Measurements from ENCODE around the gene ACSS1.

The ACSS1 gene

DNA sequence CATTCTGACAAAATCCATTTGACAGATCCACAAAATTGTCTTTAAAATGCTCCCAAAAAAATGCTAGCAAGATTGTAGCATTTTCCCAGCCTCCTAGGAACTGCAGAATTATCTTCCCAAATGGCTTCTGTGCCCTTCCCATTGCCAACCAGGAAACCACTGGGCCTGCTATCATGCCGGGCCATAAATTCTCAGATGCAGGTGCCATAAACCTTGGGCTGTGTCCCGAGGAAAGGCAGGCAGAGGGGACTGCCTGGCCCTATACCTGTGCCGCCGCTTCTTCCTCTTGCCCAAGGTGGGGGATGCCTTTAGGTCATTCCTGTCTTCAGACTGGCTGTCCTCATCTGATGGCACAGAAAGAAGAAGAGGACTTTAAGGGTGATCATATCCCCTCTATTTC lies 21.2 kb upstream of the ACSS1 start:
- peaks cover 39 to 78% (median 50%) of the 10 kb centered on the region in 5 donors for H3K27me3 ChIP-seq (ENCODE audit: control insufficient read depth in 5 of 5, insufficient read depth in 4 of 5, low read length in 5 of 5)
- no peaks in the 10 kb centered on the region for H3K9me3 ChIP-seq (ENCODE audit: control insufficient read depth in 5 of 5, low read length in 5 of 5)
- H3K9ac ChIP-seq (ENCODE audit: low read length in 5 of 5) = no peak overlapping the region
- H3K4me3 ChIP-seq (ENCODE audit: low read depth in 1 of 5, low read length in 5 of 5) = no peak overlapping the region
- H3K27ac ChIP-seq (ENCODE audit: low read depth, low read length) = no peak overlapping the region
- no peaks in the 10 kb centered on the region for H3K36me3 ChIP-seq (ENCODE audit: control insufficient read depth in 5 of 5, insufficient read depth in 5 of 5, low read length in 5 of 5)
- H3K4me1 ChIP-seq (ENCODE audit: control insufficient read depth in 5 of 5, insufficient read depth in 5 of 5, low read length in 5 of 5) = peaks cover 0 to 24% (median 10%) of the 10 kb centered on the region in 5 donors

DNA sequence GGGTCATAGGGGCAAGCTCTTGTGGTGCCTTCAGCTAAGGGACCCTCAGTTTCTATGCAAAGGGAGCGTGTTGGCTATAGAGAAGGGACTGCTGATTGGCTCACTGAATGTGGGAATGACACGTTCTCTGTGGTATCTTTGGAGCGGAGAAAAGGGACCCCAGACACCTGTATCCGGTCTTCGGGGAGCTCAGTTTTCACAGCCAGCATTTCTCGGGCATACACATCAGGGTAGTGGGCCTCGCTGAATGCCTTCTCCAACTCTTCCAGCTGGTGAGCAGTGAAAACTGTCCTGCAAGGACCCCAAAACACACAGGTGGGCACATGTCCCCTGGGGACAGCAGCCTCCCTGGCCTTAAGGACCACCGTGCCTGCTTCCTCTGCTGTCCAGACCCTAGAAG lies 20.7 kb upstream of the ACSS1 start:
- Histone ChIP-seq H3K9me3 (ENCODE audit: control insufficient read depth in 5 of 5, low read length in 5 of 5) (no peaks in the 10 kb centered on the region), H3K4me3 (ENCODE audit: low read depth in 1 of 5, low read length in 5 of 5) (no peak overlapping the region), H3K9ac (ENCODE audit: low read length in 5 of 5) (no peak overlapping the region), H3K27me3 (ENCODE audit: control insufficient read depth in 5 of 5, insufficient read depth in 4 of 5, low read length in 5 of 5) (peaks cover 35 to 78% (median 46%) of the 10 kb centered on the region in 5 donors), H3K36me3 (ENCODE audit: control insufficient read depth in 5 of 5, insufficient read depth in 5 of 5, low read length in 5 of 5) (no peaks in the 10 kb centered on the region), H3K27ac (ENCODE audit: low read depth, low read length) (no peak overlapping the region), H3K4me1 (ENCODE audit: control insufficient read depth in 5 of 5, insufficient read depth in 5 of 5, low read length in 5 of 5) (peaks cover 0 to 19% (median 10%) of the 10 kb centered on the region in 5 donors)

DNA sequence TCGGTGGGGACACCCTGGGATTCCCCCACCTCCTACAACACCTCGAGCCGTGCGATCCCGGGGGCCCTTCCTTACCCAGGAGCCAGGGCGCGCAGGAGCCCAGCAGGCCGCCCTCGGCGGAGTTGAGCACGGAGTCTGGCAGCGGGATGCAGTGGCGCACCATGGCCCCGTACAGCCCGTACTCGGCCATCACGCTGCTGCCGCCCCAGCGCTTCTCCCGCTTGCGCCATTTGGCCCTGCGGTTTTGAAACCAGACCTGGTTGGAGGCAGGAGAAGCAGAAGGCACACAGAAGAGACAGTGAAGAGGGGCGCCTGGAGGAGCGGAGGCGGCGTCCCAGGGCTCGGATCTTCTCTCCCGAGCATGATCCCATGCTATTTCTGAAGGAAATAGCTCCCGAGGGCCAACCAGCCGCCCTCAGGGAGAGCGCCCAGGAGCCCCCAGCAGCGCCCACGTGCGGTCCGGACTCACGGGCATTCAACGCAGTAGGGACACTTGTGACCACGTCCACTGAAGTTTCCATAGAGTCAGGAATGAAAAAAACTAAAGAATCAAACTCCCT lies 19.8 kb upstream of the ACSS1 start:
- Histone ChIP-seq H3K9ac (ENCODE audit: low read length in 5 of 5) (no peak overlapping the region), H3K4me3 (ENCODE audit: low read depth in 1 of 5, low read length in 5 of 5) (peak overlapping the region in 3 of 5 donors; percentile 19 to 35 (median 35)), H3K36me3 (ENCODE audit: control insufficient read depth in 5 of 5, insufficient read depth in 5 of 5, low read length in 5 of 5) (no peaks in the 10 kb centered on the region), H3K4me1 (ENCODE audit: control insufficient read depth in 5 of 5, insufficient read depth in 5 of 5, low read length in 5 of 5) (peaks cover 0 to 16% (median 10%) of the 10 kb centered on the region in 5 donors), H3K27ac (ENCODE audit: low read depth, low read length) (no peak overlapping the region), H3K9me3 (ENCODE audit: control insufficient read depth in 5 of 5, low read length in 5 of 5) (no peaks in the 10 kb centered on the region), H3K27me3 (ENCODE audit: control insufficient read depth in 5 of 5, insufficient read depth in 4 of 5, low read length in 5 of 5) (peaks cover 32 to 74% (median 45%) of the 10 kb centered on the region in 5 donors)

DNA sequence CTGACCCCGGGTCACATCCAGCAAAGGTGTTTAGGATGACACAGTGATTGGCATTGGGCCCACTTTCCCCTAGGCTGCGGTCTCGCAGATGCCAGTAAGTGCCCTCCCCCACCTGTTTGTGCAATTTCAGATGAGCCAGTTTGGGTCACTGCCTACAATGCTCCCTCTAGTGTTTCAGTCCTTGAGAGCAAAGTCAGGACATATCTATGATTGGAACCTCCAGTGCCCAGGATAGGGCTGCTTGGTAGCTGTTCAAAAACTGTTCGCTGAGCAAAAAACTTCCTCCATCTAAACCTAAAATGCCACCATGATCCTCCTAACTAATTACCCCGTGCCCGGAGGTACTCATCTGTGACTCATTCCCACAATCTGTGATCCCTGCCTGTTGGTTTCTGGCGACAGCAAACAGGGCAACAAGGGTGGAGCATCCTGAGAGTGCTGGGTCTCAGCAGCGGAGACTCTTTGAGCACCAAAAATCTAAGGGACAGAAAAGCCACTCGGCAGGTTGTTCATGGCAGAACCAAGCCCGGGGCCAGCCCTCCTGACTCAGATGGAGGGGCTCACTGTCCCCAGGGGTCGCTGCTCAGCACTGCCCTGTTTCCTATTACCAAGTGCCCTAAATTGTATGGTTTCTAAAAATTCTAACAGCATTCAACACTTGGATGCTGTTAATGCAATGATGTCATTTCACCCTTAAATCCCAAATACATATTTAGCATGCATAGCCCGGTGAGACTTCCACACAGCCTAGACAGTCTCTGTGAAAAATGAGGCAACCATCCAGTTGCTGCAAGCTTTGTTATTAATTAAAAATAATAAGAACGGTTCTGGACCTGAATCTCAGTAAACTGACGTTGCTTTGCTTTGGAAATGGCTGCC lies 19.0 kb upstream of the ACSS1 start:
- no peak overlapping the region for H3K27ac ChIP-seq (ENCODE audit: low read depth, low read length)
- no peak overlapping the region for H3K9ac ChIP-seq (ENCODE audit: low read length in 5 of 5)
- H3K36me3 ChIP-seq (ENCODE audit: control insufficient read depth in 5 of 5, insufficient read depth in 5 of 5, low read length in 5 of 5) = no peaks in the 10 kb centered on the region
- H3K27me3 ChIP-seq (ENCODE audit: control insufficient read depth in 5 of 5, insufficient read depth in 4 of 5, low read length in 5 of 5) = peaks cover 27 to 74% (median 43%) of the 10 kb centered on the region in 5 donors
- H3K9me3 ChIP-seq (ENCODE audit: control insufficient read depth in 5 of 5, low read length in 5 of 5) = no peaks in the 10 kb centered on the region
- peak overlapping the region in 3 of 5 donors; percentile 19 to 35 (median 35) for H3K4me3 ChIP-seq (ENCODE audit: low read depth in 1 of 5, low read length in 5 of 5)
- peaks cover 0 to 16% (median 10%) of the 10 kb centered on the region in 5 donors for H3K4me1 ChIP-seq (ENCODE audit: control insufficient read depth in 5 of 5, insufficient read depth in 5 of 5, low read length in 5 of 5)

DNA sequence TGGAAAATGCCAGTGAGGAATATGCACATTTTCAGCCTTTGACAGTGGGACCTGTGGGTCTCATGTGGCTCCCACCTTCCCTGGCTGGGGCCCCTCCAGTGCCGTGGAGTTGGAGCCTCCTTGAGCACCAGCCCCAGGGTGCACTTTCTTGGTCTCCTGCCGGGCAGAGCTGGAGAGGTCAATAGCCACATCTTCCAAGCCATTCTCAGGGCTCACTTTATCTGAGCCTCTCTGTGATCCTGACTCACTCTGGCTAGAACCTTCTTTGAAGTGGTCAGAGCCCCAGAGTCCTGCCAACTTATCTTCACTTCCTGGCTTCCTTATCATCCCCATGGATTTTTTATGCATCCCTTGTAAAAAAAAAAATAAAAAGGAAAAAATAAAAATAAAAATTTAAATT lies 18.3 kb upstream of the ACSS1 start:
- H3K27ac ChIP-seq (ENCODE audit: low read depth, low read length) = no peak overlapping the region
- H3K4me1 ChIP-seq (ENCODE audit: control insufficient read depth in 5 of 5, insufficient read depth in 5 of 5, low read length in 5 of 5) = peaks cover 0 to 13% (median 10%) of the 10 kb centered on the region in 5 donors
- H3K4me3 ChIP-seq (ENCODE audit: low read depth in 1 of 5, low read length in 5 of 5) = no peak overlapping the region
- H3K36me3 ChIP-seq (ENCODE audit: control insufficient read depth in 5 of 5, insufficient read depth in 5 of 5, low read length in 5 of 5) = no peaks in the 10 kb centered on the region
- peaks cover 19 to 73% (median 41%) of the 10 kb centered on the region in 5 donors for H3K27me3 ChIP-seq (ENCODE audit: control insufficient read depth in 5 of 5, insufficient read depth in 4 of 5, low read length in 5 of 5)
- no peaks in the 10 kb centered on the region for H3K9me3 ChIP-seq (ENCODE audit: control insufficient read depth in 5 of 5, low read length in 5 of 5)
- H3K9ac ChIP-seq (ENCODE audit: low read length in 5 of 5) = no peak overlapping the region

DNA sequence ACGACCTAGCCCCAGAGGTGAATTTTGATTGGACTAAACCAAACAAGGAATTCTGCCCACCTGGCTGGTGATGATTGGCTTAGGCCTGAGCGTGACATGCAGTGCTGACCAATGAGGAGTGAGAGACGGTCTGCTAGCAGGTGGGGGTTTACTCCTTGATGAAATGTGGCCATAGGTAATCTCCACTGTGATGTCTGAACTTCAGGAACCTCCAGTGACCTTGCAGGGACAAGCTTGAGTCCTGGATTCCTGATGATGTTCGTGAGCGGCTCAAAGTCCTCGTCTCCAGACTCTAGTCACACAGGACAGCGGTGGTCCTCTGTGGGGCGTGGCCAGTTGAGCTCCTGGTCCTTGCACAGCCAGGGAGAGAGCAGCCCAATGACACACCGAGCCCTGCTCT lies 15.6 kb upstream of the ACSS1 start:
- Histone ChIP-seq H3K27ac (ENCODE audit: low read depth, low read length) (no peak overlapping the region), H3K4me3 (ENCODE audit: low read depth in 1 of 5, low read length in 5 of 5) (no peak overlapping the region), H3K9ac (ENCODE audit: low read length in 5 of 5) (no peak overlapping the region), H3K27me3 (ENCODE audit: control insufficient read depth in 5 of 5, insufficient read depth in 4 of 5, low read length in 5 of 5) (peaks cover 3 to 56% (median 26%) of the 10 kb centered on the region in 5 donors), H3K36me3 (ENCODE audit: control insufficient read depth in 5 of 5, insufficient read depth in 5 of 5, low read length in 5 of 5) (no peaks in the 10 kb centered on the region), H3K9me3 (ENCODE audit: control insufficient read depth in 5 of 5, low read length in 5 of 5) (peaks cover 0 to 3% (median 0%) of the 10 kb centered on the region in 5 donors), H3K4me1 (ENCODE audit: control insufficient read depth in 5 of 5, insufficient read depth in 5 of 5, low read length in 5 of 5) (peaks cover 0 to 11% (median 8%) of the 10 kb centered on the region in 5 donors)

DNA sequence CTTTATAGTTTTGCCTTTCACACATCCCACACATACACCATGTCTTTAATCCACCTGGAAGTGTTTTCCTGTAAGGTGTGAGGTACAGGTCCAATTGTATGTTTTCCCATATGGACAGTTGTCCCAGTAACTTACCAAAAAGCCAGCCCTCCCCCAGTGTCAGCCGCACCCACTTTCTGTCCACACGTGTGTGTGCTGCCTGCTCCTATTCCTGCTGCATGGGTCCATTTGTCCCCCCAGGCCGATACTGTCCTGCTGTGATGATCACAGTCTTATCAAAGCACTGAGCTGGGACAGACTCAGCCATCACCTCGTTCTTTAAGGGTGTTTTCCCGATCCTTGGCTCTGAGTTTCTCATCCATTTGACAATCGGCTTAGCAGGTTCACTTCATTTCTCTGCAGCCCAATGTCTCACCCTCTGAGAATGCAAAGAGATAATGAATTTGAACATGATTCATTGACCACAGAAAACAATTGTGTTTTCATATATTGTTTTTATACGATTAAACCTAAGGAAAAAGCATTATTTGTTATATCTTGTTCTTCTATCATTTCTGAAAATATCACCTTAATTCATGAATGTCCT lies 14.4 kb upstream of the ACSS1 start:
- H3K27ac ChIP-seq (ENCODE audit: low read depth, low read length) = no peak overlapping the region
- no peaks in the 10 kb centered on the region for H3K36me3 ChIP-seq (ENCODE audit: control insufficient read depth in 5 of 5, insufficient read depth in 5 of 5, low read length in 5 of 5)
- peaks cover 0 to 4% (median 1%) of the 10 kb centered on the region in 5 donors for H3K4me1 ChIP-seq (ENCODE audit: control insufficient read depth in 5 of 5, insufficient read depth in 5 of 5, low read length in 5 of 5)
- H3K9me3 ChIP-seq (ENCODE audit: control insufficient read depth in 5 of 5, low read length in 5 of 5) = peaks cover 0 to 3% (median 0%) of the 10 kb centered on the region in 5 donors
- no peak overlapping the region for H3K4me3 ChIP-seq (ENCODE audit: low read depth in 1 of 5, low read length in 5 of 5)
- H3K27me3 ChIP-seq (ENCODE audit: control insufficient read depth in 5 of 5, insufficient read depth in 4 of 5, low read length in 5 of 5) = peaks cover 0 to 46% (median 27%) of the 10 kb centered on the region in 5 donors
- H3K9ac ChIP-seq (ENCODE audit: low read length in 5 of 5) = no peak overlapping the region

DNA sequence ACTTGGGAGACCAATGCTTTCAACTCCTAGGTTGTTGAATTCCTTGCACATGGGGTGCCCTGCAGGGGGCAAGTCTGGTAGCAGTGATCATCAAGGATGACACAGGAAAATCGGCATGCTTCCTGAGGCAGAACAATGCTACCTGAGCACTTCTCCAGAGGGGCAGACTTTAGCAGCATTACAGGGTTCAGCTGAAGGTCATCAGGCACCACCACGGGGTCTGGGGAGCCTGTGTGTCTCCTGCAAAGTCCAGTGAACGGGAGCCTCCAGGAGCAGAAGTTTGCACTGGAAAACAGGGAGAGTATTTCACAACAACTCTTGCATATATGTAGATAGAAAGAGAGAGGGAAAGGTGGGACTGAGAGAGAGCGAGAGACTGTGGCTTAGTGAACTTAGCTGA lies 13.8 kb upstream of the ACSS1 start:
- no peak overlapping the region for H3K27ac ChIP-seq (ENCODE audit: low read depth, low read length)
- H3K9me3 ChIP-seq (ENCODE audit: control insufficient read depth in 5 of 5, low read length in 5 of 5) = peaks cover 0 to 3% (median 0%) of the 10 kb centered on the region in 5 donors
- no peak overlapping the region for H3K4me3 ChIP-seq (ENCODE audit: low read depth in 1 of 5, low read length in 5 of 5)
- H3K27me3 ChIP-seq (ENCODE audit: control insufficient read depth in 5 of 5, insufficient read depth in 4 of 5, low read length in 5 of 5) = peaks cover 0 to 42% (median 29%) of the 10 kb centered on the region in 5 donors
- no peaks in the 10 kb centered on the region for H3K4me1 ChIP-seq (ENCODE audit: control insufficient read depth in 5 of 5, insufficient read depth in 5 of 5, low read length in 5 of 5)
- H3K36me3 ChIP-seq (ENCODE audit: control insufficient read depth in 5 of 5, insufficient read depth in 5 of 5, low read length in 5 of 5) = no peaks in the 10 kb centered on the region
- no peak overlapping the region for H3K9ac ChIP-seq (ENCODE audit: low read length in 5 of 5)

DNA sequence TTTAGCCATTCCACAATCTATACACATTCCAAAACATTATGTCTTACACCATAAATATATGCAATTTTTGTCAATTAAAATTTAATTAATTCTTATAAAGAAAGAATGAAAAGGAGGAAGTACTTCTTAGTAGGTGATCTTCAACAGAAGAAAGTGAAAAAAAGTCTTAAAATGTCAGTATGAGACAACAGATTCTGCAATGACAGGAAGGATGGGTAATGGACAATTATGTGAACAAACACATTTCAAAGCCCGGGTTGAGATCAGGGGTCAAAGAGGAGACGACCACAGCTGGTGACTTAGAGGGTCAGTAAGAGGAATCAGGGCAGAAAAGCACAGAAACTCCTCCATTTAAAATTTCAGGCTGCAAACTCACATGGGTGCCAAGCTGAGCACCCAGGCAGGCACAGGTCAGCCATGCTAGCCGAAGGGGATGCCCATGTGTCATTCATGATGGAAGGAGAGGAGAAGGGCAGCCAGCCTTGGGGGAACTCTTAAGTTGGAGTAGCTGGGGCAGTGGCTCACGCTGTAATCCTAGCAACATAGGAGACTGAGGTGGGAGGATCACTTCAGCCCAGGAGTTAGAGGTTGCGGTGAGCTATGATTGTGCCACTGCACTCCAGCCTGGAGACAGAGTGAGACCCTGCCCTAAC lies 13.0 kb upstream of the ACSS1 start:
- Histone ChIP-seq H3K9me3 (ENCODE audit: control insufficient read depth in 5 of 5, low read length in 5 of 5) (peaks cover 0 to 3% (median 0%) of the 10 kb centered on the region in 5 donors), H3K27ac (ENCODE audit: low read depth, low read length) (no peak overlapping the region), H3K9ac (ENCODE audit: low read length in 5 of 5) (no peak overlapping the region), H3K27me3 (ENCODE audit: control insufficient read depth in 5 of 5, insufficient read depth in 4 of 5, low read length in 5 of 5) (peaks cover 0 to 39% (median 29%) of the 10 kb centered on the region in 5 donors), H3K4me3 (ENCODE audit: low read depth in 1 of 5, low read length in 5 of 5) (no peak overlapping the region), H3K4me1 (ENCODE audit: control insufficient read depth in 5 of 5, insufficient read depth in 5 of 5, low read length in 5 of 5) (peaks cover 0 to under 1% (median 0%) of the 10 kb centered on the region in 5 donors), H3K36me3 (ENCODE audit: control insufficient read depth in 5 of 5, insufficient read depth in 5 of 5, low read length in 5 of 5) (no peaks in the 10 kb centered on the region)
